Measurements from ENCODE around the gene VWA7.
A peak's percentile ranks its signal among the peaks of the same experiment; 100 is the strongest.

DNA sequence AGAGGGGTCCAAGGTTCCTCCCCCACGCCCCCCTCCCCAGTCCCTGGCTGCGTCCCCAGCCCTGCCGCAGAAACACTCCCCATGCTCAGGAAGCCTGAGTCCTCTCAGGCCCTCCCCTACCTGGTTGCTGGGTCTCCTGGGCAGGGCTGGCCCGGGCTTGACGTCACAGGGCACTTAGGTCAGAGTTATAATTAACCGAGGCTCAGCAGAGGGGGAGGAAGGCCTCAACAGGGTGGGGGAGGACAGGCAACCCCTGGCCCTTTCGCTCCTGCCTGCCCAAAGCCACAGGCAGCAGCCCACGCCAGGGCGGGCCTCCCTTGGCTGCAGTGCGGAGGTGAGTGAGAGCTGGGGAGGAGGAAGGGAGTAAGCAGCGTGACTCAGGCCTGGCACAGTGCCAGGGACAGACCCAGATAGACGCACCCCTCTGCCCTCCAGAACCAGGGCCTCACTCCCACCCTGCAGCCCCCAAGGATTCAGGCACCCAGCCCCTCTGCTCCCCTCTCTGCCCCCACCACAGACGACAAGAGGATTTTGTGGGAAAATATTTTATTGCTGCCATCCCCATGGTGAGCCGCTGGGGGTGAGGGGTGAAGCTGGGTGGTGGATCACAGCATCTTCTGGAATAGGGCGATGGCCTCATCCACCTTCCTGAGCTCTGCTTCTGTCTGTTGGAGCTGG lies at the start of gene VWA7:
- TF ChIP-seq CTCF (IDR thresholded peaks at IDR 0.05) (peak in 1 of 3 donors; percentile 59), POLR2A (IDR thresholded peaks at IDR 0.05) (no peak)
